ENCODE measurements around the gene ABCA2. TPM values are rescaled to one million over a fixed set of nuclear protein-coding genes. Genes with fewer than 3 reads are reported as not detected.

ABCA2 gene
- total RNA-seq, 1 experiment from 2014 or later = 19.2 TPM

GRCh38 chr9:136961279-136962065, 66.6 kb downstream of the ABCA2 start:
- ChIA-PET POLR2A (interaction anchor here (0.6 kb wide), 1 partner anchor 456 kb away, joined by 3 read pairs; no protein-coding TSS in a partner anchor), CTCF (interaction anchor here (0.6 to 1.5 kb wide), 7 partner anchors 14 to 192 kb away, joined by 3 to 5 read pairs (median 4); partner anchors contain the start of gene FBXW5)
- 0 out of 2 replicates have a peak, but pooled peaks have one; percentile 15 for ATAC-seq
- Mint-ChIP-seq H3K4me1 (peaks cover 10% of the 10 kb centered on the region), H3K27me3 (ENCODE audit: low read depth) (no peaks in the 10 kb centered on the region), H3K9me3 (peaks cover 4% of the 10 kb centered on the region), H3K36me3 (no peaks in the 10 kb centered on the region), H3K4me3 (no peak overlapping the region), H3K27ac (no peak overlapping the region)
- no peak for DNase-seq (ENCODE audit: low spot score)
- TF ChIP-seq ZNF121 (CRISPR knock-in tag; IDR thresholded peaks at IDR 0.05) (no peak), CBFB (CRISPR knock-in tag; IDR thresholded peaks at IDR 0.05; ENCODE audit: low read depth) (no peak), FOXK1 (CRISPR knock-in tag; IDR thresholded peaks at IDR 0.05) (no peak), HMGA2 (CRISPR knock-in tag; IDR thresholded peaks at IDR 0.05) (no peak), ZBTB43 (CRISPR knock-in tag; IDR thresholded peaks at IDR 0.05) (no peak), NFE2L1 (CRISPR knock-in tag; IDR thresholded peaks at IDR 0.05) (no peak), TP53 (CRISPR knock-in tag; IDR thresholded peaks at IDR 0.05) (no peak), ZNF219 (CRISPR knock-in tag; IDR thresholded peaks at IDR 0.05; ENCODE audit: borderline replicate concordance) (no peak), IRF2 (CRISPR knock-in tag; IDR thresholded peaks at IDR 0.05; ENCODE audit: borderline replicate concordance, low read depth) (no peak), TCF7 (CRISPR knock-in tag; IDR thresholded peaks at IDR 0.05; ENCODE audit: low read depth) (no peak), ATF1 (CRISPR knock-in tag; IDR thresholded peaks at IDR 0.05) (no peak), TEAD4 (CRISPR knock-in tag; IDR thresholded peaks at IDR 0.05) (no peak), ZNF532 (CRISPR knock-in tag; IDR thresholded peaks at IDR 0.05; ENCODE audit: borderline replicate concordance) (no peak), E2F5 (CRISPR knock-in tag; IDR thresholded peaks at IDR 0.05) (no peak)

GRCh38 chr9:136960938-136961275, 67.1 kb downstream of the ABCA2 start:
- H3K27me3 Mint-ChIP-seq (ENCODE audit: low read depth) = no peaks in the 10 kb centered on the region
- H3K36me3 Mint-ChIP-seq = no peaks in the 10 kb centered on the region
- H3K4me1 Mint-ChIP-seq = peaks cover 4% of the 10 kb centered on the region

More at GRCh38 chr9:136960938-136961275, 67.1 kb downstream of the ABCA2 start:
- H3K4me3 Mint-ChIP-seq = no peak overlapping the region
- ATAC-seq (no peak), DNase-seq (ENCODE audit: low spot score) (no peak)
- TF ChIP-seq E2F1 (CRISPR knock-in tag; IDR thresholded peaks at IDR 0.05) (no peak), HMGA2 (CRISPR knock-in tag; IDR thresholded peaks at IDR 0.05) (no peak)
- H3K9me3 Mint-ChIP-seq = peaks cover 9% of the 10 kb centered on the region
- POLR2A ChIA-PET = interaction anchor here (0.6 kb wide), 1 partner anchor 455 kb away, joined by 3 read pairs; no protein-coding TSS in a partner anchor
- H3K27ac Mint-ChIP-seq = no peak overlapping the region
- CTCF ChIA-PET = interaction anchor here (0.6 to 1.8 kb wide), 8 partner anchors 13 to 192 kb away, joined by 3 to 11 read pairs (median 4); partner anchors contain the start of gene FBXW5
